Nephron (organoid): ENCODE measurements around the gene PTPRN2.

Experiments
- H3K27ac Mint-ChIP-seq, 3 experiments: 2 replicates each; pipeline ENCODE4 v1.8.0; 2020; ENCODE audit warnings: mixed read lengths in 3 of 3, mild to moderate bottlenecking in 2 of 3, moderate library complexity in 1 of 3
- H3K27me3 Mint-ChIP-seq: 2 replicates; pipeline ENCODE4 v1.8.0; 2021; ENCODE audit warnings: low read depth, mild to moderate bottlenecking, moderate library complexity, mixed read lengths
- H3K36me3 Mint-ChIP-seq: 2 replicates; pipeline ENCODE4 v1.8.0; 2020; ENCODE audit warnings: low read depth, mixed read lengths
- H3K4me1 Mint-ChIP-seq: 2 replicates; pipeline ENCODE4 v1.8.0; 2020; ENCODE audit warnings: mixed read lengths
- H3K4me3 Mint-ChIP-seq, 3 experiments: 2 replicates each; pipeline ENCODE4 v1.8.0; 2020; ENCODE audit warnings: mild to moderate bottlenecking in 3 of 3, mixed read lengths in 3 of 3, moderate library complexity in 2 of 3
- H3K9me3 Mint-ChIP-seq: 2 replicates; pipeline ENCODE4 v1.8.0; 2020; ENCODE audit warnings: mixed read lengths
- CTCF ChIP-seq, 3 experiments: fragments of 200-600 bp; sonication (generic); IDR thresholded peaks; one replicate each; pipeline ENCODE4 v1.5.0; 2021; ENCODE audit warnings: antibody characterized with exemption in 3 of 3; ENCODE audit not compliant: unreplicated experiment in 3 of 3

PTPRN2 gene

GRCh38 chr7:157684909-157685429, 902.7 kb downstream of the PTPRN2 start:
- Mint-ChIP-seq H3K4me3 (no peak overlapping the region), H3K27me3 (peaks cover 90% of the 10 kb centered on the region), H3K27ac (no peak overlapping the region), H3K36me3 (no peaks in the 10 kb centered on the region), H3K9me3 (no peaks in the 10 kb centered on the region), H3K4me1 (peaks cover 8% of the 10 kb centered on the region)
- TF ChIP-seq CTCF (IDR thresholded peaks at IDR 0.05; ENCODE audit: unreplicated experiment in 3 of 3) = no peak

- H3K27me3 Mint-ChIP-seq = peaks cover 90% of the 10 kb centered on the region
- TF ChIP-seq CTCF (IDR thresholded peaks at IDR 0.05; ENCODE audit: unreplicated experiment in 3 of 3) = no peak
- H3K36me3 Mint-ChIP-seq = no peaks in the 10 kb centered on the region
- H3K27ac Mint-ChIP-seq = no peak overlapping the region
- peaks cover 8% of the 10 kb centered on the region for H3K4me1 Mint-ChIP-seq
- no peaks in the 10 kb centered on the region for H3K9me3 Mint-ChIP-seq
- peak overlapping the region; percentile 65 to 74 (median 71) for H3K4me3 Mint-ChIP-seq
Observed at GRCh38 chr7:157684157-157684908, 903.3 kb downstream of the PTPRN2 start.

GRCh38 chr7:157683747-157684156, 903.9 kb downstream of the PTPRN2 start:
- TF ChIP-seq CTCF (IDR thresholded peaks at IDR 0.05; ENCODE audit: unreplicated experiment in 3 of 3) = no peak
- peaks cover 8% of the 10 kb centered on the region for H3K4me1 Mint-ChIP-seq
- no peaks in the 10 kb centered on the region for H3K36me3 Mint-ChIP-seq
- no peak overlapping the region for H3K27ac Mint-ChIP-seq
- peaks cover 90% of the 10 kb centered on the region for H3K27me3 Mint-ChIP-seq
- H3K9me3 Mint-ChIP-seq = no peaks in the 10 kb centered on the region
- H3K4me3 Mint-ChIP-seq = peak overlapping the region; percentile 65 to 74 (median 71)

DNA sequence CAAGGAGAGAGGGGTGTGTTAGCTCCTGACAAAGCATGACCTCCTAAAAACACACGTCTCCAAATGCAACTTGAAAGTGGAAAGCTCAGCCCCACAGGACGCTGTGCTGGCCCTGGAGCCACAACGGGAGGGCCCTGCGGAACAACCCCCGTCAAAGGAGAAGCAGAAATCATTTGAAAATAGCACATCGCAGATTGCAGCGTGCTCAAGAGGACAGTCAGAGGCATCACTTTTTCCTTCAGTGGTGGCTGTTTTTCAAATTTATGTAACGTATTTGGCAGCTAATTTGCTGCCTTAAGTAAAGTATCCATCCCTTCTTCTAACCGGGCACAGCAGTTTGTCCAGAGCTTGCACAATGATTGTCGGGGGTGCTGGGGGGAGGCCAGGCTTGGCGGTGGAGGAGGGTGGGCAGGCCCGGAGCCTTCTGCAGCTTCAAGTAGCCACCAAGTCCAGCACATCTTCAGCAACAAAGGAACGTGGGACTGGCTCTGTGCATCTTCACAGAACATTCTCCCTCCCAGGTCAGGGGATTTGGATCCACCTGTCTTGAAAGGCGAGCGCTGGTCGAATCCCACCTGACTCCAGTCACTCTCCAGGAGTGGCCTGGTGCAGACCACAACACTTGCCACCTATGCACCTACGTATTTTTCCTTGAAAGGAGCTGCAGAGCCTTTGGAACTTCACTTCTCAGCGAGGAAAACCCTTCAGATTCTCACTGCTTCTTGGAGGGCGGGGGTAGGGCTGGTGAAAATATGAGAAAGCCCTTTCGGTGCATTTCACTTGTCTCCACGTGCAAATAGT, 904.5 kb downstream of the PTPRN2 start:
- H3K36me3 Mint-ChIP-seq = no peaks in the 10 kb centered on the region
- no peak for TF ChIP-seq CTCF (IDR thresholded peaks at IDR 0.05; ENCODE audit: unreplicated experiment in 3 of 3)
- H3K27me3 Mint-ChIP-seq = peaks cover 90% of the 10 kb centered on the region
- H3K4me3 Mint-ChIP-seq = peak overlapping the region; percentile 65 to 74 (median 71)
- no peak overlapping the region for H3K27ac Mint-ChIP-seq
- no peaks in the 10 kb centered on the region for H3K9me3 Mint-ChIP-seq
- peaks cover 8% of the 10 kb centered on the region for H3K4me1 Mint-ChIP-seq

DNA sequence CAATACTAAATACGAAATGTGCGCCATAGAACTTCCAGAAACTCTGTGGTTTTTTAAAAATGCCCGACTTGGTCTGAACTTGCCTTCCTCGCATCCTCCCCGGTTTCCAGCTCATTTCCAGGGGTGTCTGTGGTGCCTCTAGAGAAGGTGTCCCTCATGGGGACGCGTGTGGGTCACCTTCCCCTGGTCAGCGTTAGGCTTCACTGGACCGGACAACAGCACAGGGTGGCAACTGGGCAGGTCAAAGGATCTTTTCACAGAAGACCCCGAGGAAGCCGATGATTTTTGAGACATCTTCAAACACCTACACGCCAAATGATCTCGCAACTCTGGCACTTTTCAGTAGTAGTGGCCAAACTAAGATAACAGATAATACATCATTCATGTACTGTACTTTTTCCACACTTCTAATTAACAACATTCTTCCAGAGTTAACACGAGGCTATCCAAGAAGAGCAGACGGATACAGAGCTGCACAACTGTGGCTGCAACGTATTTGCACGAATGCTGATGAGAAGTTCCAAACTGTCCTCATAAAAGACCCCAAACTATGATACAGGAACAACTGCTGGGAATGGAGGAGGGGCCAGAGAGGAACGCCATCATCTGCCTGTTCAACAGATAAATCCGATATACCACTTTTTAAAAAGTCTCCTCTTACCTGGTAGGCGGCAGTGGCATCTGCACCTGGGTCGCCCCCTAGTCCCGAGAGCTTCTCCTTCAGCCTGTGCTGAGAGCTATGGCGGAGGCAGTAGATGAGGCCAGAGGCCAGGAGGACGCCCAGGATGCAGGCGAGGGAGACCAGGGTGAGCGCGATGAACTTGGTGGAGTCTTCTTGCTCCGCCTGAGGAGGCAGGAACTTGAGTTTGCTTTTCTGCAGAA, 905.3 kb downstream of the PTPRN2 start:
- Mint-ChIP-seq H3K27ac (no peak overlapping the region), H3K4me3 (peak overlapping the region in 2 of 3 experiments; percentile 41 to 57), H3K4me1 (peaks cover 8% of the 10 kb centered on the region), H3K27me3 (peaks cover 90% of the 10 kb centered on the region), H3K9me3 (no peaks in the 10 kb centered on the region), H3K36me3 (no peaks in the 10 kb centered on the region)
- TF ChIP-seq CTCF (IDR thresholded peaks at IDR 0.05; ENCODE audit: unreplicated experiment in 3 of 3) = no peak
